ENCODE data around the gene SYF2. TPM values are rescaled to one million over a fixed set of nuclear protein-coding genes. Genes with fewer than 3 reads are reported as not detected.

The SYF2 gene
- total and polyA plus RNA-seq, 2 of the 13 experiments (the other 11 are each of a cell fraction or from before 2014, with no cell fraction given) = 17.8 to 34.1 TPM

- TF ChIP-seq KDM2A (CRISPR knock-in tag; IDR thresholded peaks at IDR 0.05; ENCODE audit: borderline replicate concordance, low read depth) = peak; percentile 76; the same call in 1 of the 2 replicates
- no peak for TF ChIP-seq ZNF207 (IDR thresholded peaks at IDR 0.05; ENCODE audit: borderline replicate concordance)
- TF ChIP-seq RNF219 (CRISPR knock-in tag; IDR thresholded peaks at IDR 0.05) = no peak
- TF ChIP-seq ZFP36L2 (CRISPR knock-in tag; IDR thresholded peaks at IDR 0.05) = no peak
- no peak for TF ChIP-seq SRSF4 (IDR thresholded peaks at IDR 0.05; ENCODE audit: low read depth, low read length, poor library complexity, severe bottlenecking)
- no peak for TF ChIP-seq NR2F1 (CRISPR knock-in tag; IDR thresholded peaks at IDR 0.05)
- no peak for TF ChIP-seq ZNF562 (CRISPR knock-in tag; IDR thresholded peaks at IDR 0.05; ENCODE audit: borderline replicate concordance)
- no peak for TF ChIP-seq DPF2 (CRISPR knock-in tag; IDR thresholded peaks at IDR 0.05; ENCODE audit: borderline replicate concordance, low read depth)
- TF ChIP-seq GATAD2A (CRISPR knock-in tag; IDR thresholded peaks at IDR 0.05) = peak; percentile 42; the same call in 1 of the 2 replicates
- TF ChIP-seq ZNF570 (CRISPR knock-in tag; IDR thresholded peaks at IDR 0.05; ENCODE audit: borderline replicate concordance) = no peak
- TF ChIP-seq ZNF274 (CRISPR knock-in tag; IDR thresholded peaks at IDR 0.05) = 0 out of 2 replicates have a peak, but pooled peaks have one; percentile 5
- no peak for TF ChIP-seq ZNF124 (CRISPR knock-in tag; IDR thresholded peaks at IDR 0.05)
- TF ChIP-seq DMAP1 (CRISPR knock-in tag; IDR thresholded peaks at IDR 0.05) = 0 out of 2 replicates have a peak, but pooled peaks have one; percentile 80
- 0 out of 2 replicates have a peak, but pooled peaks have one; percentile 46 for TF ChIP-seq RARG (CRISPR knock-in tag; IDR thresholded peaks at IDR 0.05; ENCODE audit: low read depth)
- 0 out of 2 replicates have a peak, but pooled peaks have one; percentile 48 for TF ChIP-seq ZNF792 (CRISPR knock-in tag; IDR thresholded peaks at IDR 0.05)
- no peak for TF ChIP-seq HNRNPK (IDR thresholded peaks at IDR 0.05; ENCODE audit: low read depth, low read length, poor library complexity, severe bottlenecking)
- TF ChIP-seq XRCC5 (optimal IDR thresholded peaks at IDR 0.05; ENCODE audit: low read length) = no peak
- no peak for TF ChIP-seq ZNF660 (CRISPR knock-in tag; IDR thresholded peaks at IDR 0.05; ENCODE audit: borderline replicate concordance, low read depth)
- no peak for TF ChIP-seq ZKSCAN8 (CRISPR knock-in tag; IDR thresholded peaks at IDR 0.05; ENCODE audit: borderline replicate concordance)
- TF ChIP-seq ZNF44 (CRISPR knock-in tag; IDR thresholded peaks at IDR 0.05) = no peak
- TF ChIP-seq SRF (IDR thresholded peaks at IDR 0.05; ENCODE audit: low read depth, low read length) = 0 out of 2 replicates have a peak, but pooled peaks have one; percentile 44
- TF ChIP-seq NKX3-1 (CRISPR knock-in tag; IDR thresholded peaks at IDR 0.05) = no peak
- TF ChIP-seq PPARG (CRISPR knock-in tag; conservative IDR thresholded peaks at IDR 0.05) = no peak; the same call in 1 of the 2 replicates
- peak; percentile 82 for TF ChIP-seq POLR2AphosphoS5 (IDR thresholded peaks at IDR 0.05; ENCODE audit: low read depth, low read length)
- TF ChIP-seq MYNN (CRISPR knock-in tag; IDR thresholded peaks at IDR 0.05; ENCODE audit: low read depth) = no peak
- TF ChIP-seq, protein P1, sequence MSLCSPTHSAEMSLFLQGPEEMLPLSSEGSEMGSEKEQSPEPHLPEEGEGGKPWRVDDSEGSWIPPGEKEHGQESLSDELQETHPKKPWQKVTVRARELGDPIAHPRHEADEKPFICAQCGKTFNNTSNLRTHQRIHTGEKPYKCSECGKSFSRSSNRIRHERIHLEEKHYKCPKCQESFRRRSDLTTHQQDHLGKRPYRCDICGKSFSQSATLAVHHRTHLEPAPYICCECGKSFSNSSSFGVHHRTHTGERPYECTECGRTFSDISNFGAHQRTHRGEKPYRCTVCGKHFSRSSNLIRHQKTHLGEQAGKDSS (CRISPR knock-in tag; IDR thresholded peaks at IDR 0.05; ENCODE audit: borderline replicate concordance, low read depth) = no peak
- TF ChIP-seq ZNF501 (CRISPR knock-in tag; IDR thresholded peaks at IDR 0.05) = peak; percentile 95
- no peak for TF ChIP-seq CENPX (CRISPR knock-in tag; IDR thresholded peaks at IDR 0.05)
- no peak for TF ChIP-seq TOE1 (CRISPR knock-in tag; IDR thresholded peaks at IDR 0.05)
- no peak for TF ChIP-seq ZNF746 (CRISPR knock-in tag; IDR thresholded peaks at IDR 0.05)
Measured at GRCh38 chr1:25232027-25232865, at the start of gene SYF2 (continued).

All from HepG2 (cell line).